Stimulated activated CD4-positive, alpha-beta T cell treated with anti-CD3 and anti-CD28 coated beads, TNF-alpha, amount 100 ng/mL, for 48 hours (primary cell): Measurements from ENCODE around the gene SH3GLB1.

Source experiments
- DNase-seq, 3 donors: peaks; one replicate each; pipeline ENCODE4 v3.0.0-alpha.2; 2020; ENCODE audit warnings: low read depth in 3 of 3

The SH3GLB1 gene

GRCh38 chr1:86773341-86774288 is 69.2 kb downstream of the SH3GLB1 start:
- no peak for DNase-seq

- DNase-seq = peak; percentile 14 to 63 (median 44)
Measured at GRCh38 chr1:86774305-86775295, 70.2 kb downstream of the SH3GLB1 start.

- DNase-seq = no peak
Measured at GRCh38 chr1:86775395-86775794, 71.0 kb downstream of the SH3GLB1 start.

- no peak for DNase-seq
Measured at GRCh38 chr1:86776108-86776507, 71.7 kb downstream of the SH3GLB1 start.

GRCh38 chr1:86778569-86779239 is 74.3 kb downstream of the SH3GLB1 start:
- DNase-seq = no peak

- no peak for DNase-seq
Measured at GRCh38 chr1:86779308-86780191, 75.2 kb downstream of the SH3GLB1 start.

GRCh38 chr1:86782482-86782881 is 78.1 kb downstream of the SH3GLB1 start:
- DNase-seq = no peak

GRCh38 chr1:86787621-86788020 is 83.2 kb downstream of the SH3GLB1 start:
- DNase-seq = no peak

GRCh38 chr1:86788300-86789206 is 84.2 kb downstream of the SH3GLB1 start:
- DNase-seq = no peak

GRCh38 chr1:86795316-86795715 is 90.9 kb downstream of the SH3GLB1 start:
- no peak for DNase-seq
